ENCODE data around the gene OTUD3. TPM values are rescaled to one million over a fixed set of nuclear protein-coding genes. Genes with fewer than 3 reads are reported as not detected.
"Not testable (repeated sequence)": the region's sequence is repeated elsewhere in the genome, so short reads cannot be mapped to it uniquely, and the experiment has no call there.

Gene OTUD3
- total RNA-seq, 1 experiment from 2014 or later: 9.7 TPM

- no peaks in the 10 kb centered on the region for H3K9me2 ChIP-seq (ENCODE audit: insufficient read depth)
- H4K20me1 ChIP-seq (ENCODE audit: insufficient read depth): no peaks in the 10 kb centered on the region
- intact Hi-C loops (cut with micrococcal nuclease; ENCODE audit: unreplicated experiment): loop anchor here (10.0 kb wide), 1 partner anchor 62 kb away; no protein-coding TSS in a partner anchor
- peak overlapping the region; percentile 30; the same call in 1 of the 2 replicates for H3K4me2 ChIP-seq
- peaks cover 12% of the 10 kb centered on the region for H3K4me1 ChIP-seq (replicated peaks; ENCODE audit: insufficient read depth)
- H3K36me3 ChIP-seq (ENCODE audit: low read depth): no peaks in the 10 kb centered on the region
- H3K4me3 ChIP-seq: no peak overlapping the region
- TF ChIP-seq, protein P1, sequence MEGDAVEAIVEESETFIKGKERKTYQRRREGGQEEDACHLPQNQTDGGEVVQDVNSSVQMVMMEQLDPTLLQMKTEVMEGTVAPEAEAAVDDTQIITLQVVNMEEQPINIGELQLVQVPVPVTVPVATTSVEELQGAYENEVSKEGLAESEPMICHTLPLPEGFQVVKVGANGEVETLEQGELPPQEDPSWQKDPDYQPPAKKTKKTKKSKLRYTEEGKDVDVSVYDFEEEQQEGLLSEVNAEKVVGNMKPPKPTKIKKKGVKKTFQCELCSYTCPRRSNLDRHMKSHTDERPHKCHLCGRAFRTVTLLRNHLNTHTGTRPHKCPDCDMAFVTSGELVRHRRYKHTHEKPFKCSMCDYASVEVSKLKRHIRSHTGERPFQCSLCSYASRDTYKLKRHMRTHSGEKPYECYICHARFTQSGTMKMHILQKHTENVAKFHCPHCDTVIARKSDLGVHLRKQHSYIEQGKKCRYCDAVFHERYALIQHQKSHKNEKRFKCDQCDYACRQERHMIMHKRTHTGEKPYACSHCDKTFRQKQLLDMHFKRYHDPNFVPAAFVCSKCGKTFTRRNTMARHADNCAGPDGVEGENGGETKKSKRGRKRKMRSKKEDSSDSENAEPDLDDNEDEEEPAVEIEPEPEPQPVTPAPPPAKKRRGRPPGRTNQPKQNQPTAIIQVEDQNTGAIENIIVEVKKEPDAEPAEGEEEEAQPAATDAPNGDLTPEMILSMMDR (conservative IDR thresholded peaks at IDR 0.05): no peak
- TF ChIP-seq EZH2 (IDR thresholded peaks at IDR 0.05; ENCODE audit: low read depth): no peak
- DNase-seq: peak; percentile 25 to 67
- no peak overlapping the region for H2AFZ ChIP-seq
- ChIA-PET POLR2A (ENCODE audit: unreplicated experiment) (interaction anchor here (0.6 kb wide), 1 partner anchor 15 kb away, joined by 3 read pairs; the partner anchor contains the start of gene OTUD3), CTCF (no interaction called here)
- no peaks in the 10 kb centered on the region for H3K27me3 ChIP-seq (ENCODE audit: insufficient read depth, low read depth)
- no TSS peak for BruUV-seq (replicated peaks)
- no peaks in the 10 kb centered on the region; the same call in 1 of the 2 replicates for H3F3A ChIP-seq (ENCODE audit: insufficient read depth, low read depth)
- H3K9me3 ChIP-seq (ENCODE audit: insufficient read depth, low read depth): peaks cover 7% of the 10 kb centered on the region; the same call in 1 of the 2 replicates
- H3K79me2 ChIP-seq (ENCODE audit: low read depth): no peaks in the 10 kb centered on the region
- no peak overlapping the region for H3K27ac ChIP-seq
Observed at GRCh38 chr1:19866758-19867157, 15.4 kb upstream of the OTUD3 start.

DNA sequence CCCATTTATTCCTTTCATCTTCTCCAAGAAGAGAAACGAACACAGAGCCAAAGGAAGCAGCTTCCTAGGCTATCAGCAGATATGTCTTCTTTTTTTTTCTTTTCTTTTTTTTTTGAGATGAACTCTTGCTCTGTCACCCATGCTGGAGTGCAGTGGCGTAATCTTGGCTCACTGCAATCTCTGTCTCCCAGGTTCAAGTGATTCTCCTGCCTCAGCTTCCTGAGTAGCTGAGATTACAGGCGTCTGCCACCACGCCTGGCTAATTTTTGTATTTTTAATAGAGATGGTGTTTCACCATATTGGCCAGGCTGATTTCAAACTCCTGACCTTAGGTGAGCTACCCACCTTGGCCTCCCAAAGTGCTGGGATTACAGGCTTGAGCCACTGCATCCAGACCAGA lies 13.6 kb upstream of the OTUD3 start:
- POLR2A ChIA-PET (ENCODE audit: unreplicated experiment): interaction anchor here (0.7 kb wide), 1 partner anchor 81 kb away, joined by 19 read pairs; no protein-coding TSS in a partner anchor
- CTCF ChIA-PET; H3K27ac ChIP-seq; H3K79me2 ChIP-seq (ENCODE audit: low read depth); H3K36me3 ChIP-seq (ENCODE audit: low read depth); H3K9me3 ChIP-seq (ENCODE audit: insufficient read depth, low read depth); H3K9me2 ChIP-seq (ENCODE audit: insufficient read depth); H2AFZ ChIP-seq; H3F3A ChIP-seq (ENCODE audit: insufficient read depth, low read depth); H3K27me3 ChIP-seq (ENCODE audit: insufficient read depth, low read depth); H4K20me1 ChIP-seq (ENCODE audit: insufficient read depth); BruUV-seq (replicated peaks); DNase-seq; H3K4me3 ChIP-seq; H3K4me2 ChIP-seq: not testable (repeated sequence)
- intact Hi-C loops (cut with micrococcal nuclease; ENCODE audit: unreplicated experiment): loop anchor here (10.0 kb wide), 1 partner anchor 64 kb away; no protein-coding TSS in a partner anchor
- peaks cover 12% of the 10 kb centered on the region for H3K4me1 ChIP-seq (replicated peaks; ENCODE audit: insufficient read depth)

DNA sequence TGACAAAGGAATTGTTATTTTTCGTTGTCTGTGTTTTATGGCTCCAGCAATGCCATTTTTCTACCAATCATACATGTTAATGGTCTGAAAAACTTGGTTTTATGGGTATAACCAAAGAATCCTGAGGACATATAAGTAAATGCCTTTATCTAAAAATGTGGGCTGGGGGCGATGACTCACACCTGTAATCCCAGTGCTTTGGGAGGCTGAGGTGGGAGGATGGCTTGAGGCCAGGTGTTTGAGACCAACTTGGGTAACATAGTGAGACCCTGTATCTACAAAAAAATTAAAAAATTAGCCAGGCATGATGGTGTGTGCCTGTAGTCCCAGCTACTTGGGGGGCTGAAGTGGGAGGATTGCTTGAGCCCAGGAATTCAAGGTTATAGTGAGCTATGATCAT lies 12.7 kb upstream of the OTUD3 start:
- intact Hi-C loops (cut with micrococcal nuclease; ENCODE audit: unreplicated experiment): loop anchor here (10.0 kb wide), 1 partner anchor 65 kb away; no protein-coding TSS in a partner anchor
- H3K36me3 ChIP-seq (ENCODE audit: low read depth); DNase-seq; H3K79me2 ChIP-seq (ENCODE audit: low read depth); H3K4me3 ChIP-seq; H3K27me3 ChIP-seq (ENCODE audit: insufficient read depth, low read depth); BruUV-seq (replicated peaks); H3F3A ChIP-seq (ENCODE audit: insufficient read depth, low read depth); H3K4me2 ChIP-seq; CTCF ChIA-PET; H3K9me2 ChIP-seq (ENCODE audit: insufficient read depth); H4K20me1 ChIP-seq (ENCODE audit: insufficient read depth); H3K27ac ChIP-seq; H3K9me3 ChIP-seq (ENCODE audit: insufficient read depth, low read depth); H2AFZ ChIP-seq: not testable (repeated sequence)
- POLR2A ChIA-PET (ENCODE audit: unreplicated experiment): interaction anchor here (0.6 kb wide), 1 partner anchor 124 kb away, joined by 4 read pairs; no protein-coding TSS in a partner anchor
- peaks cover 12% of the 10 kb centered on the region for H3K4me1 ChIP-seq (replicated peaks; ENCODE audit: insufficient read depth)

DNA sequence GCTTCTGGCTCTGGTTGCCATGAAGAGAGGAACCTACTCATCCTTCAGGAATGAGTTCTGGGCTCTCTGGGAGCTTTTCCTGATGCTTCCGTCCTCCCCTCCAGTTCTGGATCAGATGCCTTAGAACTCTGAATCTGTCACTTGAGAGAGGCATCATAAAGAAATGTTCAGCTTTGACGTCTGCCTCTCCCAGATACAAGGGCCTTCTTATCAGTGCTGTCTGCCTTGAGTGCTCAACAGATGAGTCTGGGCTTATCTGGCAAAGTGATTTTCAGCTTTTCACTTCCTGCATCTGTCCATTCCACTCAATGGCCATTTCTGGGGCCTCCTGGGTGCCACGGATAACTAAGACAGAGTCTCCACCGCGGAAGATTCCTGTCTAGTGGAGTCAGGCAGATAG lies 12.3 kb upstream of the OTUD3 start:
- Histone ChIP-seq H3K79me2 (ENCODE audit: low read depth) (no peaks in the 10 kb centered on the region), H3K4me1 (replicated peaks; ENCODE audit: insufficient read depth) (peaks cover 12% of the 10 kb centered on the region), H3K36me3 (ENCODE audit: low read depth) (no peaks in the 10 kb centered on the region), H3K4me3 (no peak overlapping the region), H4K20me1 (ENCODE audit: insufficient read depth) (no peaks in the 10 kb centered on the region), H3K9me3 (ENCODE audit: insufficient read depth, low read depth) (no peaks in the 10 kb centered on the region), H3K27me3 (ENCODE audit: insufficient read depth, low read depth) (no peaks in the 10 kb centered on the region), H3K9me2 (ENCODE audit: insufficient read depth) (no peaks in the 10 kb centered on the region), H3K27ac (no peak overlapping the region), H3F3A (ENCODE audit: insufficient read depth, low read depth) (no peaks in the 10 kb centered on the region; the same call in 1 of the 2 replicates), H3K4me2 (no peak overlapping the region), H2AFZ (no peak overlapping the region)
- intact Hi-C loops (cut with micrococcal nuclease; ENCODE audit: unreplicated experiment): loop anchor here (10.0 kb wide), 1 partner anchor 65 kb away; no protein-coding TSS in a partner anchor
- POLR2A ChIA-PET (ENCODE audit: unreplicated experiment): interaction anchor here (0.6 kb wide), 1 partner anchor 125 kb away, joined by 4 read pairs; no protein-coding TSS in a partner anchor
- CTCF ChIA-PET: no interaction called here
- TF ChIP-seq EZH2 (IDR thresholded peaks at IDR 0.05; ENCODE audit: low read depth): no peak
- TF ChIP-seq, protein P1 (conservative IDR thresholded peaks at IDR 0.05): no peak
- no TSS peak for BruUV-seq (replicated peaks)
- DNase-seq: no peak

Data from PC-9 (cell line).